Thyroid gland (tissue), 4 donors: ENCODE data around the gene KCNIP4.

Experiments
- POLR2A ChIP-seq, 2 donors: fragments of 450-650 bp; IDR thresholded peaks; one replicate each; pipeline ENCODE4 v1.6.1; 2017; ENCODE audit warnings: antibody characterized with exemption in 2 of 2, mild to moderate bottlenecking in 2 of 2, moderate library complexity in 1 of 2
- TF ChIP-seq, protein P1 (sequence below), 6 experiments: fragments of 200-600 bp in 3 of 6; fragments of 450-650 bp in 3 of 6; sonication (generic) in 3 of 6; IDR thresholded peaks; one replicate each; pipeline ENCODE4 v1.5.1; 2016 to 2019; ENCODE audit warnings: antibody characterized with exemption in 6 of 6, mild to moderate bottlenecking in 2 of 6, inconsistent platforms in 1 of 6, moderate library complexity in 1 of 6

DNA sequence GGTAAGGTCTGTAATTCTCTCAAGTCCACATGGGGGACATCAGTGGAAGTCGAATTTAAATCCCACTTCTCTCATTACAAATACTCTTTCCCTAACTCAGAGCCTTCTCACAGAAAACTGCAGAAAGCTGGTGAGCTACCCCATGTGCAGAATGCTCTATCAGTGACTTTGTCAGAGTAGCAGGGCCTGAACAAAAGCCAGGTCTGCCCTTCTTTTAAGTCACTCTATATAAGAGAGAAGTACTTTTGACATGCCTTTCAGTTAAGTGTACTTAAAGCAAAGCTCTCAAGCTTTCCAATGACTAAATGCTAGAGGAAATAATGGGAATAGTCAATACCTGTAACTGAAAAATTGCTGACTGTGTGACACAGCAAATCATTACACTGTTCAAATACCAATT, 323.1 kb downstream of the KCNIP4 start:
- TF ChIP-seq, protein P1, sequence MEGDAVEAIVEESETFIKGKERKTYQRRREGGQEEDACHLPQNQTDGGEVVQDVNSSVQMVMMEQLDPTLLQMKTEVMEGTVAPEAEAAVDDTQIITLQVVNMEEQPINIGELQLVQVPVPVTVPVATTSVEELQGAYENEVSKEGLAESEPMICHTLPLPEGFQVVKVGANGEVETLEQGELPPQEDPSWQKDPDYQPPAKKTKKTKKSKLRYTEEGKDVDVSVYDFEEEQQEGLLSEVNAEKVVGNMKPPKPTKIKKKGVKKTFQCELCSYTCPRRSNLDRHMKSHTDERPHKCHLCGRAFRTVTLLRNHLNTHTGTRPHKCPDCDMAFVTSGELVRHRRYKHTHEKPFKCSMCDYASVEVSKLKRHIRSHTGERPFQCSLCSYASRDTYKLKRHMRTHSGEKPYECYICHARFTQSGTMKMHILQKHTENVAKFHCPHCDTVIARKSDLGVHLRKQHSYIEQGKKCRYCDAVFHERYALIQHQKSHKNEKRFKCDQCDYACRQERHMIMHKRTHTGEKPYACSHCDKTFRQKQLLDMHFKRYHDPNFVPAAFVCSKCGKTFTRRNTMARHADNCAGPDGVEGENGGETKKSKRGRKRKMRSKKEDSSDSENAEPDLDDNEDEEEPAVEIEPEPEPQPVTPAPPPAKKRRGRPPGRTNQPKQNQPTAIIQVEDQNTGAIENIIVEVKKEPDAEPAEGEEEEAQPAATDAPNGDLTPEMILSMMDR (IDR thresholded peaks at IDR 0.05), result no peak
- no peak for TF ChIP-seq POLR2A (IDR thresholded peaks at IDR 0.05)
